Activated T-helper 2 cell treated with anti-CD3 and anti-CD28 coated beads, Interferon-gamma antibody, Interleukin-2, Interleukin-4, amounts not matched to agents 10 μg/mL and 5 μg/mL and 100 μg/mL, durations not matched to agents 14 hours and 24 hours and 36 hours (primary cell): ENCODE measurements around the gene ATP6V0D1. TPM values are rescaled to one million over a fixed set of nuclear protein-coding genes. Genes with fewer than 3 reads are reported as not detected.

Source experiments
- DNase-seq: peaks from one replicate; pipeline ENCODE4 v3.0.0; 2021; ENCODE audit warnings: low spot score
- H3K27ac Mint-ChIP-seq: one replicate; pipeline ENCODE4 v1.8.0; 2021; ENCODE audit warnings: mixed read lengths
- H3K27me3 Mint-ChIP-seq: one replicate; pipeline ENCODE4 v1.8.0; 2021; ENCODE audit warnings: low read depth, mixed read lengths
- H3K36me3 Mint-ChIP-seq: one replicate; pipeline ENCODE4 v1.8.0; 2021; ENCODE audit warnings: low read depth, mixed read lengths
- H3K4me1 Mint-ChIP-seq: one replicate; pipeline ENCODE4 v1.8.0; 2021; ENCODE audit warnings: low read depth, mixed read lengths
- H3K4me3 Mint-ChIP-seq: one replicate; pipeline ENCODE4 v1.8.0; 2021; ENCODE audit warnings: low read depth, mild to moderate bottlenecking, moderate library complexity, mixed read lengths
- H3K9me3 Mint-ChIP-seq: one replicate; pipeline ENCODE4 v1.8.0; 2021; ENCODE audit warnings: mixed read lengths
- intact Hi-C: fragments of 100-400 bp; cut with micrococcal nuclease; formaldehyde crosslinking; loops from one replicate; pipeline ENCODE4 v1.15.1; 2023
- total RNA-seq: library from RNA; stranded (reverse); gene quantifications from 2 replicates; pipeline ENCODE4 v1.2.3, GENCODE V29; 2022

The ATP6V0D1 gene
- total RNA-seq = 31.5 and 33.9 TPM in 2 replicates

GRCh38 chr16:67480833-67481560, at the start of gene ATP6V0D1:
ATP6V0D1 (minus strand) TSS chr16:67481157; CDS start chr16:67481086, 71 bp downstream.
- peak; percentile 99 for DNase-seq
- Mint-ChIP-seq H3K4me3 (peak within 1 kb of the TSS; percentile 99), H3K36me3 (peaks cover 3% of the 10 kb centered on the region), H3K4me1 (peaks cover 23% of the 10 kb centered on the region), H3K27ac (peak within 1 kb of the TSS; percentile 98), H3K9me3 (no peaks in the 10 kb centered on the region), H3K27me3 (no peaks in the 10 kb centered on the region)
- intact Hi-C loops = loop anchor here (1.0 to 5.0 kb wide), 4 partner anchors 23 to 325 kb away; partner anchors contain the start of genes FHOD1, RANBP10, SLC9A5 and TSNAXIP1

DNA sequence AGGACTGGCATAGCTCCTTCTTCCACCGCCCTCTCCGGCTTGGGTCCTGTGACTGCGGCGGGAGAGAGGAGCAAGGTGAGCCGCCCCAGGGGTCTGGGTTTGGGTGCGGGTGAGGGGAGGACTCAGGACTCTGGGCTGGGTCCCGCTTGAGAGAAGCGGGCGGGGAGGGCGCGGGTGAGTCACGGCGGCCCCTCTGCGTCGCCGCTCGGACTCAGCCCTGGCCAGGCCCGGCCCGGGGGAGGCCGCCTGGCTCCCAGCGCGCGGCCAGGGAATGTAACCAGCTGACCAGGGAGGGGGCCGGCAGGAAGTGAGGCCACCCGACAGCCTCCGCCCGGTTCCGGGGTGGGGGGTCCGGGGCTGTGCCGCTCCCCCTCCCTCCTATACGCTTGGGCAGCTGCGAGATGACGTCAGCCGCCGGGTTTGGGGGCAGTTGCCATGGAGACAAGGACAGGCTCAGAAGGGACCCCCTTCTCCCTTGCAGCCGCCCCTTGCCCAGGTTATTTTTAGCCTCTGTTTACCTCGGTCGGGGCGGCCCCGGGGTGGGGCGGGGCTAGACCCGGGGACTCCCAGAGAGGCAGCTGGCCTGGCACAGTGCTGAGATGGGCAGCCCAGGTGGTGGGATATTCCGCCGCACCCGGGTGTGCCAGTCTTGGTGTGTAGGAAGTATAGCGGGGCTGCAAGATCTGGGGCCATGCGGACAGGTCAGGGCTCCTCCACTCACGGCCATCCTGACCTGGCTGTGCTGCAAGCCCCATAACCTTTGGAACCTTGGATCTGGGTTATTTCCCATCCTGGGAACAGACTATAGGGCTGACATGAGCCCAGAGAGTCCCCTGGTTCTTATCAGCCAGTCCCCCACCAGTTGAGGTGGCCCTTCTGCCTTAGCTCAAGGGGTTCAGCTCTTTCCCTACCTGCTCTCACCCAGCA, 49.3 kb upstream of the ATP6V0D1 start:
- intact Hi-C loops = no loop called here
- no peaks in the 10 kb centered on the region for H3K36me3 Mint-ChIP-seq
- no peak overlapping the region for H3K27ac Mint-ChIP-seq
- no peaks in the 10 kb centered on the region for H3K9me3 Mint-ChIP-seq
- peaks cover 10% of the 10 kb centered on the region for H3K4me1 Mint-ChIP-seq
- no peak for DNase-seq
- peak overlapping the region; percentile 73 for H3K4me3 Mint-ChIP-seq
- H3K27me3 Mint-ChIP-seq = peaks cover 33% of the 10 kb centered on the region

GRCh38 chr16:67529582-67530012, 48.6 kb upstream of the ATP6V0D1 start:
- intact Hi-C loops = loop anchor here (1.0 to 10.0 kb wide), 3 partner anchors 8 to 405 kb away; partner anchors contain the start of genes CTRL, PSMB10, RANBP10 and TSNAXIP1
- no peaks in the 10 kb centered on the region for H3K36me3 Mint-ChIP-seq
- no peak for DNase-seq
- no peak overlapping the region for H3K27ac Mint-ChIP-seq
- H3K4me1 Mint-ChIP-seq = peaks cover 7% of the 10 kb centered on the region
- H3K4me3 Mint-ChIP-seq = peak overlapping the region; percentile 73
- no peaks in the 10 kb centered on the region for H3K9me3 Mint-ChIP-seq
- peaks cover 30% of the 10 kb centered on the region for H3K27me3 Mint-ChIP-seq

GRCh38 chr16:67528870-67529581, 48.1 kb upstream of the ATP6V0D1 start:
- no peak overlapping the region for H3K27ac Mint-ChIP-seq
- intact Hi-C loops = loop anchor here (1.0 to 10.0 kb wide), 3 partner anchors 8 to 406 kb away; partner anchors contain the start of genes CTRL, PSMB10, RANBP10 and TSNAXIP1
- DNase-seq = no peak
- H3K27me3 Mint-ChIP-seq = peaks cover 28% of the 10 kb centered on the region
- no peaks in the 10 kb centered on the region for H3K36me3 Mint-ChIP-seq
- peaks cover 7% of the 10 kb centered on the region for H3K4me1 Mint-ChIP-seq
- H3K4me3 Mint-ChIP-seq = peak overlapping the region; percentile 73
- no peaks in the 10 kb centered on the region for H3K9me3 Mint-ChIP-seq

DNA sequence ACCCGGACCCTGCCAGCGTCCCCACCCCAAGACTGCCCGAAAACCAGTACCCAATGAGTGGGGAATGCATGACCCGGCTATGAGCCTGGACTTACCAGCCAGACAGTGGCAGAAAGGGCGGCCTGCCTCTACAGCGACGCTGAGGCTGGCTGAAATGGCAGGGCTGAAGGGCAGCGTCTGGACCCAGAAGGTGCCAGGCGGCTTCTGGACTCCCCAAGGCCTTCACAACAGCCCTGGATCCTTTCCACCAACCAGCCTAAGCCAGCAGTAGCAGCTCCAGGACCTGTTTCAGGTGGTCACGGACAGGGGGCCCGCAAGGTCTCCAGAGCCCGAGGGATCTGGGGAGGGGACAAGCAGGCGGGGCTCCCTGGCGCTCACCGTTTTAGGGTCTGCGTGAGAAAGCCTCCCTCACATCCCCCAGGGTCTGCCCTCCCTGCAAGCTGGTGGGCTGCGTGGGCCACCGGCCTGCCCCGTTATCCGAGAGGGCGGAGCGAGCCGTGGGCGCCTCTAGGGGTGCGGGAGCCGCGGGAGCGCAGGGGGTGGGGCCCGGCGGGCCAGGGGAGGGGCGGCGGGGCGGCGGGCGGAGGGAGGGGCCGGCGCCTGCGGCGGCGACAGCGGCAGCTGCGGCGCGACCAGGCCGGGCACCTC, 47.4 kb upstream of the ATP6V0D1 start, which contains the start of gene RIPOR1:
RIPOR1 (plus strand) TSS at position 608 of the 648 bp plus-strand sequence. CDS start 9,618 bp downstream, outside the sequence.
- H3K4me3 Mint-ChIP-seq = peak within 1 kb of the TSS; percentile 73
- H3K36me3 Mint-ChIP-seq = no peaks in the 10 kb centered on the region
- H3K9me3 Mint-ChIP-seq = no peaks in the 10 kb centered on the region
- no peak for DNase-seq
- intact Hi-C loops = loop anchor here (10.0 kb wide), 2 partner anchors 276 to 406 kb away; partner anchors contain the start of genes CTRL, PSMB10, RANBP10 and TSNAXIP1
- peaks cover 7% of the 10 kb centered on the region for H3K4me1 Mint-ChIP-seq
- H3K27ac Mint-ChIP-seq = no peak within 1 kb of the TSS
- peaks cover 28% of the 10 kb centered on the region for H3K27me3 Mint-ChIP-seq

DNA sequence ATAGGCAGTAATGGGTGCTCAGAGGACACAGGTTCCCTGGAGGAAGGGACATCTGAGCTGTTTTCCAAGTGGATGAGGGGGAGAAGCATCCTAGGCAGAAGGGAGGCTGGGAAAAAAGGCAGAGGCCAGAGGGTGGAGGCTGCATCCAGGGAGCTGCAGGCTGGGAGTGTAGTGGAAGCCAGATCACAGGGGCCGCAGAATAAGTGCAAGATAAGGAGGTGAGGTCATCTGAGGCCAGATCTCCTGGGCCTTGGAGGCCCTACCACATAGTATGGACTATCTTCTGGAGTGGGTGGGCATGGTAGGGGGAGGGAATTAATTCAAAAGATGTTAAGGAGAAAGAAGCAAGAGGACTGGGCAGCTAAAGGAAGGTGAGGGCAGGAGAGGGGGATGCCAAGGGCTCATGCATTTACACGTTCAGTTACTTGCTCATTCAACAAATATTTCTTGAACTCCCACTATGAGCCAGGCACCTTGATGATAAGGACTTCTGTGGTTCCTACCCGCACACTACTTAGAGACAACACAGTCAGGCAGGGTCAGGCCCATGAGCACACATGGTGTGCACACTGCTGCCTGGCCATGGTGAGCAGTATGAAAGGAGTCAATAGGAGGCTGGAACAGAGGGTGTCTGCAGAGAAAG, 45.3 kb upstream of the ATP6V0D1 start:
- intact Hi-C loops = loop anchor here (10.0 kb wide), 2 partner anchors 279 to 409 kb away; partner anchors contain the start of genes CTRL, PSMB10, RANBP10 and TSNAXIP1
- no peak overlapping the region for H3K4me3 Mint-ChIP-seq

GRCh38 chr16:67525176-67525860, 44.4 kb upstream of the ATP6V0D1 start:
- Mint-ChIP-seq H3K27me3 (peaks cover 9% of the 10 kb centered on the region), H3K4me1 (peaks cover 19% of the 10 kb centered on the region), H3K4me3 (no peak overlapping the region), H3K36me3 (no peaks in the 10 kb centered on the region), H3K9me3 (no peaks in the 10 kb centered on the region), H3K27ac (no peak overlapping the region)
- DNase-seq = no peak
- intact Hi-C loops = loop anchor here (10.0 kb wide), 2 partner anchors 279 to 409 kb away; partner anchors contain the start of genes CTRL, PSMB10, RANBP10 and TSNAXIP1

More for the DNA sequence above, 45.3 kb upstream of the ATP6V0D1 start:
- Mint-ChIP-seq H3K27me3 (peaks cover 16% of the 10 kb centered on the region), H3K9me3 (no peaks in the 10 kb centered on the region), H3K4me1 (peaks cover 16% of the 10 kb centered on the region), H3K36me3 (no peaks in the 10 kb centered on the region), H3K27ac (no peak overlapping the region)
- DNase-seq = no peak

DNA sequence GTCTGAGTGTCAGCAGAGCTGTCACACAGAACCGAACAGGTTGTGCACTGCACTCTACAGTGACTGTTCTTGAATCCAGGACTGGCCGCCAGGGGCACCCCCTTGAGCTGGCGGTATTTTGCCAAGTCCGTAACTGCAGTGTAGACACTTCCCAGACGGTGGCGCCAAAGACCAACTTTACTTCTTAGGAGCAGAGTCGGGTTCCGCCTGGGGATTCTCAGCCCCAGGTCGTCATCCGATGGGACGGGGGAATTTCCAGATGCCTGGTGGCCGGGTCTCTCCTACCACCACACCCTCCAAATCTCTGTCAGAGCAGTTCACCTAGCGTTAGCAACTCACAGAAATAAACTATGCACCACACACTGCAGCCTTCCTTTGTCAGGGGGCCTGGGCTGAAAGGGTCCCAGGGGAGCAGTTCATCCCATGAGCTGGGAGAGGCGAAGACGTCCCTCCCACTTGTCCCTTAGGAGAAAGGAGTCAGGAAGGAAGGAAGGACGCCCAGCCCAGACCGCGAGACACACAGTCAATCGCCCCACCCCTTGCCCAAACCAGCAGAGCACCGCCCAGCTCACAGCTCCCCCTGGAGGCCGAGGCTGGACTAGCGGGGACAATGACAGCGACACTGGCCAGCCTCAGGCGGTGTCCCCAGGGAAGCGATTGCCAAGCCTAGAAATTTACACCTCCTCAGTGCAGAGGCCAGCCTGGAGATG, 40.3 kb upstream of the ATP6V0D1 start:
- Mint-ChIP-seq H3K4me1 (peaks cover 18% of the 10 kb centered on the region), H3K27ac (peak overlapping the region; percentile 98), H3K36me3 (no peaks in the 10 kb centered on the region), H3K9me3 (no peaks in the 10 kb centered on the region), H3K4me3 (peak overlapping the region; percentile 85), H3K27me3 (peaks cover 5% of the 10 kb centered on the region)
- intact Hi-C loops = loop anchor here (1.0 to 10.0 kb wide), 9 partner anchors 8 to 414 kb away; partner anchors contain the start of genes AGRP, ATP6V0D1, CTCF and CTRL
- DNase-seq = peak; percentile 94

- no peak for DNase-seq
- no peak overlapping the region for H3K4me3 Mint-ChIP-seq
- peaks cover 3% of the 10 kb centered on the region for H3K27me3 Mint-ChIP-seq
- no peaks in the 10 kb centered on the region for H3K9me3 Mint-ChIP-seq
- no peaks in the 10 kb centered on the region for H3K36me3 Mint-ChIP-seq
- no peak overlapping the region for H3K27ac Mint-ChIP-seq
- intact Hi-C loops = no loop called here
- H3K4me1 Mint-ChIP-seq = peaks cover 23% of the 10 kb centered on the region
Observed at GRCh38 chr16:67519242-67519641, 38.3 kb upstream of the ATP6V0D1 start.

- Mint-ChIP-seq H3K36me3 (no peaks in the 10 kb centered on the region), H3K4me3 (no peak overlapping the region), H3K27me3 (no peaks in the 10 kb centered on the region), H3K27ac (no peak overlapping the region), H3K4me1 (peaks cover 23% of the 10 kb centered on the region), H3K9me3 (no peaks in the 10 kb centered on the region)
- DNase-seq = no peak
- intact Hi-C loops = no loop called here
Observed at GRCh38 chr16:67518676-67519075, 37.7 kb upstream of the ATP6V0D1 start.
